Activated effector memory CD4-positive, alpha-beta T cell treated with Interleukin-2 at 50 U/mL for 16 hours (primary cell): ENCODE results near the gene ABCA9.
"Not testable (repeated sequence)": the region's sequence is repeated elsewhere in the genome, so short reads cannot be mapped to it uniquely, and the experiment has no call there.

Source experiments
- DNase-seq: peaks from one replicate; pipeline ENCODE4 v3.0.0-alpha.2; 2020

The ABCA9 gene

GRCh38 chr17:69042308-69042707, 18.4 kb downstream of the ABCA9 start:
- DNase-seq: no peak

DNA sequence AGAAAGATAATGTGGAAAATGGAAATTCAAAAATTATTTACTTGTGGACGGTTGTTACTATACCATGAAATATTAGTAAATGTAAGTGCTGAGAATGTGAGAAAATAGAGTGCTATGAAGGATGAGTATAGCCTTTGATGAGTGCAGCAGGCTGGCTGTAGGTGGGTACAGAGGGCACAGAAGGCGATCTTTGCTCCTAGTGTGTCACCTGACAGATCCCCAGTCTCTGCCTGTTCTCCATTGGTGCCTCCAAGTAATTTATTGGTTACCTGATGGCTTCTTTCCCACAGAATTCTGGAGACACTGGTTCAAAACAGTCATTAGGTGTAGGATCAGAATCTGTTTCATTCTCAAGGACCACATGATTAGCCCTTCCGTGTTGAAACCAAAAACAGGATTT, 28.9 kb downstream of the ABCA9 start:
- no peak for DNase-seq

DNA sequence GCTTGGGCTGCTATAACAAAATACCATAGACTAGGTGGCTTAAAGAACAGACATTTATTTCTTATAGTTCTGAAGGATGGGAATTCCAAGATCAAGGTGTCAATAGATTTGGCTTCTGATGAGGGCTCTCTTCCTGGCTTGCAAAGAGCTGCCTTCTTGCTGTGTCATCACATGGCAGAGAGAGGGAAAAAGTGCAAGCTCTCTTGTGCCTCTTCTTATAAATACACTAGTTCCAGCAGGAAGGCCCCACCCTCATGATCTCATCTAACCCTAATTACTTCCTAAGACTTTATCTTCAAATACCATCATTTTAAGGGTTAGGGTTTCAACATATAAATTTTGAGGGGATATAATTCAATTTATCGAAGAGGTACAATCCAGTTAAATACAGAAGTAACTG, 30.6 kb downstream of the ABCA9 start:
- DNase-seq: no peak

- DNase-seq: no peak
Measured at GRCh38 chr17:69018687-69019086, 42.0 kb downstream of the ABCA9 start.

DNA sequence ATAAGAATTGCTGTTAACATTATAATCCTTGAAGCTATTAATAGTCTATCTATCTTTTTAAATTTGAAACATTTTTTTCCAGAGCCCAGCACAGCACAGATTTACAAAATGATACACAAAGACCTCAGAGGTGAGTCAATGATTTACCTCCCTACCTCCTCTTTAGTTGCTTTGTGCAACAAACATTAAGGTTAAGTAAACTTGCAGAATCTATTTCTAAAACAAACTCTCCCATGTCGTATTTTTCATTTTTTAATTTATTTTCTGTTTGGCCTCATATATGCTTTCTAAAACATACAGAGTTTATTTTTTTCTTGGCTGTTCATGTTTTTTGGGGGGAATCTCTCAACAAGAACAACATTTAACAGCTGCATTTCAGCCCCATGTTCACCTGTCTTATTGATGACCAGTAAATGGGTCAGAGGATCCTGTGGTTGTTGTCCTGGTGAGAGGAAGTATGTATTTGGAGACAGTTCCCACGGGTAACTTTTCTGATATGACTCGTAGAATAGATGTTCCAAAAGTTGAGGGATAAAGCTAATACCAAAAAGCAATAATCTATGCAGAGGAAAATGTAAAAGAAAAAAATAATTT, 42.6 kb downstream of the ABCA9 start:
- no peak for DNase-seq

GRCh38 chr17:69015631-69016030, 45.1 kb downstream of the ABCA9 start:
- no peak for DNase-seq

GRCh38 chr17:69012895-69013805, 47.6 kb downstream of the ABCA9 start:
- DNase-seq: no peak

DNA sequence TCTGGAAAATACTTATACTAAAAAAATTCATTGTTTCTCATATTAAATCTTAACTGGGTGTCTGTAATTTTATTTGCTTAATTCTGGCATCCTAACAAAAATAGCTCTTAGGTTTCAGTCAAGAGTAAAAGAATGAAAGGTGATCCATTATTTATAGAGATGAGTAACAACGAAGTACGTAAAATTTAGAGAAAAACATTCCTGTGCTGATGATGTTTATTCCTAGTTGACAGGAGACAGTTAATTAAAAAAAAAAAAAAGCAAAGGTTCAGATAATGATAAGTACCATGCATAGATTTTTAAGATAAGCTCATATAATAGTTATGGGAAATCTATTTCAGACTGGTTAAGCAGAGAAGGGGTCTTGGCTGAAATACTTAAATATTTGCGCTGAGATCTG, 50.8 kb downstream of the ABCA9 start:
- no peak for DNase-seq

DNA sequence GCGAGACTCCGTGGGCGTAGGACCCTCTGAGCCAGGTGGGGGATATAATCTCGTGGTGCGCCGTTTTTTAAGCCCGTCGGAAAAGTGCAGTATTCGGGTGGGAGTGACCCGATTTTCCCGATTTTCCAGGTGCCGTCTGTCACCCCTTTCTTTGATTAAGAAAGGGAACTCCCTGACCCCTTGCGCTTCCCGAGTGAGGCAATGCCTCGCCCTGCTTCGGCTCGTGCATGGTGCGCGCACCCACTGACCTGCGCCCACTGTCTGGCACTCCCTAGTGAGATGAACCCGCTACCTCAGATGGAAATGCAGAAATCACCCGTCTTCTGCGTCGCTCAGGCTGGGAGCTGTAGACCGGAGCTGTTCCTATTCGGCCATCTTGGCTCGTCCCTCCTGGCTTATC, 56.0 kb downstream of the ABCA9 start:
- not testable (repeated sequence) for DNase-seq

GRCh38 chr17:68999743-69000142, 61.0 kb downstream of the ABCA9 start:
- DNase-seq: not testable (repeated sequence)

- no peak for DNase-seq
Measured at GRCh38 chr17:68993112-68993511, 67.6 kb downstream of the ABCA9 start.

DNA sequence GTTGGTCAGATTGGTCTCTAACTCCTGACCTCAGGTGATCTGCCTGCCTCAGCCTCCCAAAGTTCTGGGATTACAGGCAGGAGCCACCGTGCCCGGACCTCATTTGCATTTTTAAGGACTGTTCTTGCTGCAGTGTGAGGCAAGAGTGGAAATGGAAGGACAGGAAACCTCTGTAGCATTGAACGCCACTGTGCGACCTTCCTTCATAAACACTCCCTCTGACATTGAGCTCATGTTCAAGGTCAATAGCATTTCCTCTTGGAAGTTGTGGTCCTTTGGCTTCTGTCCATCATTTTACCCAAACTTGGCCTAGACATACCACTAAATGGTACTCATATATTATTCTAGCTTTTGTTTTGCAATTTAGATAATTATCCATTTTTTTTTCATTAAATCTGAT, 72.8 kb downstream of the ABCA9 start:
- DNase-seq: no peak

DNA sequence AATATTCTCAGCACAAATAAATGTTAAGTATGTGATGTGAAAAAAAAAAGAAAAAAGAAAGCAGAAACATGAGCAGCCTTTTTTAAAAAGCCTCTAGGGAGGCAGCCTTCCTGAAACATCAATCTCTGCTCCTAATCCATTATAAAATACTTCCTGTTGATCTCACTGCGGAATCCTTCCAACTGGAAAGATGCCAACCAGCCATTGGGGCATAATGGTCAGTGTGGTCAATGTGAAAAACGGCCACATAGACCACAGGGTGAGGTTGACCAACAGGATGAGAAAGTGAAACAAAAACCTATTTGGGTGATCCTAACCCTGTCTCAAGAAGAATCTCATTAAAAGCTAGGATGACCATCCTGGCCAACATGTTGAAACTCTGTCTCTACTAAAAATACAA, 79.4 kb downstream of the ABCA9 start:
- no peak for DNase-seq

GRCh38 chr17:68973098-68973846, 87.5 kb downstream of the ABCA9 start:
- DNase-seq: no peak

DNA sequence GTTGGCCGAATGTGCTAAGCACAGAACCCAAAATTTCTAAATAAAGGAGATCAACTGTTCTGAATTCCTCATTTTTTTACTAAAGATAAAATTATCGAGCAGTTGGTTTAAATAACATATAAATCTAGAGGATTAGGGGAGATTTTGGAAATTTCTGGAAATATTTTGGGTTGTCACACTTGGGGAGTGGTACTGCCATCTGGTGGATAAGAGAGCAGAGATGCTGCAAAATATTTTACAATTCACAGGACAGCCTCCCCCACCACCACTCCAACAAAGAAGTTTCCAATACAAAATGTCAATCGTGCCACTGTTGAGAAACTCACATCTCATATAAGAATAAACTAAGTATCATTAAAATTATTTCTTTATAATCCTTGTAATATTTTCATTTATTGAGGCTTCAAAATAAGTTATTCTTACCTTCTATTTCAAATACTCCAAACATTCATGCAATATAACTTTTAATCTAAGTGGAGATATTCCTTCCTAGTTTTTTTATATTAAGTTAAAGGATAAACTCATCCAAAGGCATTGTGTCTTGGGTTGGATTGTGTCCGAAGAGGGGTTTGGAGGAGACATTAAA, 88.5 kb downstream of the ABCA9 start:
- no peak for DNase-seq

DNA sequence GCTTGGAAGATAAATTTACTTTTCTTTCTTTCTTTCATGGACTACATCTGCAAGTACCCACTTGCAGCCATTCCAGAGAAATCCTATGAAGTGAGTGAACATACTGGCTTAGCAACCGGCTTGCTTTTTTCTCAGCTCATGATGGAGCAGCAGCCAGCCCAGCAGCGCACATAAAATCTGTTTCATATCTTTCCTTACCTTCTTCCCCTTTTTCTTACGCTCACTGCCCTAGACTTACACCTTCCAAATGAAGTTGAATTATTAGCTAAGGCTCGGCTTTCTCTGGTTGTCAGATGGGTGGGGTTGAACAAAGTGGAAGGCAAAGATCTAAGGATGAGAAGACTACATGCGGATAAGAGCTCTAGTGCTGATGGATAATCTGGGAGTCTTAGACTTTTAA, 91.6 kb downstream of the ABCA9 start:
- no peak for DNase-seq

- DNase-seq: no peak
Measured at GRCh38 chr17:68963958-68964357, 96.8 kb downstream of the ABCA9 start.

- no peak for DNase-seq
Measured at GRCh38 chr17:68961214-68961882, 99.4 kb downstream of the ABCA9 start.

DNA sequence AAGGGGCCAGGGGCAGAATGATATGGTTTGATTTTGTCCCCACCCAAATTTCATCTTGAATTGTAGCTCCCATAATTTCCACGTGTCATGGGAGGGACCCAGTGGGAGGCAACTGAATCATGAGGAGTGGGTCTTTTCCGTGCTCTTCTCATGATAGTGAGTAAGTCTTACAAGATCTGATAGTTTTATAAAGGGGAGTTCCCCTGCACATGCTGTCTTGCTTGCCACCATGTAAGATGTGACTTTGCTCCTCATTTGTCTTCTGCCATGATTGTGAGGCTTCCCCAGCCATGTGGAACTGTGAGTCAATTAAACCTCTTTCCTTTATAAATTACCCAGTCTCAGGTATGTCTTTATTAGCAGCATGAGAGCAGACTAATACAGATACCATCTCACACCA, 101.6 kb downstream of the ABCA9 start:
- not testable (repeated sequence) for DNase-seq

DNA sequence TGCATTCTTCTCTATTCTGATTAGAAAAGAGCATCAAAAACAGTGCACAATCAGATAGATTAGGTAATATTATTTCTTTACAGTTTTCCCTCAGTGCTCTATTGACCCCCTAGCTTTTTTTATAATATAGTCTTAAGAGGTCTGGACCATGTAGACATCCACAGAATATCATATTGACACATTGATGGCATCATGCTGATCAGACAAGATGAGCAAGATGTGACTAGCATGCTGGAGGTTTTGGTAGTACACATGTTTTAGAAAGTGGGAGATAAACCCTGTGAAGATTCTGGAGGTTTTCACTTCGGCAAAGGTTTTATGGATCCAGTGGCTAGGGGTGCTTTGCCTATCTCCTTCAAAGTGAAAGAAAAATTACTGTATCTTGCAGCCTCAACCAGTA, 102.8 kb downstream of the ABCA9 start:
- no peak for DNase-seq

GRCh38 chr17:68955181-68955841, 105.4 kb downstream of the ABCA9 start, which contains the start of gene ABCA8:
ABCA8 (minus strand) TSS chr17:68955392; CDS start chr17:68942034, 13,358 bp downstream.
- DNase-seq: no peak
